Measurements from ENCODE around the gene ZGLP1.

ZGLP1 gene

DNA sequence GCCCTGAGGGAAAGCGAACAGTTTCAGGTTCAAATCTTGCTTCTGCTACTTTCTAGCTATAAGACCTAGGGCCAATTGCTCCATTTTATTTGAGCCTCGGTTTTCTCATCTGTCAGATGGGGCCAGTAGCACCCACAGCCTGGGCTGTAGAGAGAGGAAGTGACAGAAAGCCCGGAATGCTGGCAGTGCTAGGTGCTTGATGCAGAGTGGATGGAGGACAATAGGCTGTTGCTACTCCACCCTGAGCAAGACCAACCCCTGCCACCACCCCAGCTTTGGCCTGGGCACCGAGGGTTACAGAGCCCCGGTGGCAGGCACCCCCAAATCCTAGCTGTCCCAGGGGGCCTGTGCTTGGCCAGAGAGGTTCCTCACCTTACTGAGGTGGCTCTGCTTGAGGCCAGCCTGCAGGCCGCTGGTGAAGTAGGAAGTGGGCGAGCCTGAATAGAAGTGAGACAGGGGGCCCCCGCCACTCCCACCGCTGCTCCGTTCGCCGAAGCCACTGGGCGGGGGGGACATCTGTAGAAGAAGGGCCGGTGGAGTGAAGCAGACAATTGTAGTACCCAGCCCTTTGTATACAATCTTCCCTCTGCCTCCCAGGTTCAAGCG is 8.3 kb upstream of the ZGLP1 start:
- Mint-ChIP-seq H3K36me3 (no peaks in the 10 kb centered on the region), H3K4me3 (no peak overlapping the region), H3K9me3 (ENCODE audit: low read depth) (no peaks in the 10 kb centered on the region), H3K27ac (no peak overlapping the region), H3K27me3 (no peaks in the 10 kb centered on the region), H3K4me1 (ENCODE audit: low read depth) (peaks cover 14% of the 10 kb centered on the region)

- H3K4me1 Mint-ChIP-seq (ENCODE audit: low read depth) = peaks cover 14% of the 10 kb centered on the region
- H3K4me3 Mint-ChIP-seq = no peak overlapping the region
- H3K9me3 Mint-ChIP-seq (ENCODE audit: low read depth) = no peaks in the 10 kb centered on the region
- H3K27ac Mint-ChIP-seq = no peak overlapping the region
- no peaks in the 10 kb centered on the region for H3K36me3 Mint-ChIP-seq
- no peaks in the 10 kb centered on the region for H3K27me3 Mint-ChIP-seq
These were observed 7.6 kb upstream of the ZGLP1 start for GRCh38 chr19:10317045-10317856.

- peak overlapping the region; percentile 55 for H3K27ac Mint-ChIP-seq
- H3K4me3 Mint-ChIP-seq = peak overlapping the region; percentile 97
- no peaks in the 10 kb centered on the region for H3K9me3 Mint-ChIP-seq (ENCODE audit: low read depth)
- peaks cover 14% of the 10 kb centered on the region for H3K4me1 Mint-ChIP-seq (ENCODE audit: low read depth)
- H3K27me3 Mint-ChIP-seq = no peaks in the 10 kb centered on the region
- H3K36me3 Mint-ChIP-seq = no peaks in the 10 kb centered on the region
These were observed 6.8 kb upstream of the ZGLP1 start for GRCh38 chr19:10316229-10317044.

DNA sequence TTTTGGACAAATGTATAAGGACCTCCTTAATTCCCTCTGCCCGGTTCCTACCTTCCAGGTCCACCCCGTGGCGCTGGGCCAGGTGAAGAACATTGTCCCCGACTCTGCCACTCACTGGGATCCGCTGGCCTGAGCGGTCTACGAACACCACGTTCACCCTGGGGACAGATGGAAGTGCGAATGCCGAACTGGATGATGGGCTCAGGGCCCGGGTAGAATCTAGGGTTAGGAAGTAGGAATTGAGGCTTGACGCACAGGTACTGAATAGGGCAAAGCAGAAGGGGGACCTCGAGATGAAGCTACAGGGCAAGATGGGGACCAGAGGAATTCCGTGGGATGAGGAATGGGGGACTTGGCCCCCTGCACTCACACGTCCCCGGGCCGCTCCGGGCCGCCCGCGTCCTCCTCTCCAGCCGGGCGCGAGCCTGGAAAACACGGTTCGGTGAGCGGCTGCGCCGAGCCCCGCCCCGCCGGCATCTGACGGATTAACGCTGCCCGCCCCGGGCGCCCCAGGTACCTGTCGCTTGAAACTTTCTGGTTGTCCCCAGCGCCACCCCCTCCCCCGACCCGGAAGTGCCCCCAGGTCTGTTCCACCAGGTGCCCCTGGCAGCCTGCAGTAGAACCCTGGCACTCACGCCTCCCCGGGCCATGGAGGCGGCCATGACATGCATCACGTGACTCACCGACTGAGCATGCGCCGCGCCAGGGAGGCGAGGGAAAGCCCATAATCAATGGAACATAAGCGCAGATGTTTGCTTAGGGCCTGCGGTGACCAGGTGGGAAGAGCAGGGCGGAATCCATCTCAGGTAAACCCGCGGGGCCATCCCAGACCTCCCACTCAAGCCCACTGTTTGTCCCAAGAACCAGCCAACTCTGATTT is 6.0 kb upstream of the ZGLP1 start, which contains the start of gene FDX2:
Gene FDX2, minus strand, starts transcription at position 681 of the 880 bp plus-strand sequence. Its CDS starts 19 bp downstream, at position 662.
- Mint-ChIP-seq H3K27ac (peak within 1 kb of the TSS; percentile 86), H3K4me3 (peak within 1 kb of the TSS; percentile 97), H3K4me1 (ENCODE audit: low read depth) (peaks cover 14% of the 10 kb centered on the region), H3K27me3 (no peaks in the 10 kb centered on the region), H3K9me3 (ENCODE audit: low read depth) (no peaks in the 10 kb centered on the region), H3K36me3 (no peaks in the 10 kb centered on the region)

- Mint-ChIP-seq H3K4me1 (ENCODE audit: low read depth) (peaks cover 4% of the 10 kb centered on the region), H3K4me3 (no peak overlapping the region), H3K27me3 (no peaks in the 10 kb centered on the region), H3K9me3 (ENCODE audit: low read depth) (no peaks in the 10 kb centered on the region), H3K36me3 (no peaks in the 10 kb centered on the region), H3K27ac (no peak overlapping the region)
These were observed 3.3 kb downstream of the ZGLP1 start for GRCh38 chr19:10306327-10306726.

DNA sequence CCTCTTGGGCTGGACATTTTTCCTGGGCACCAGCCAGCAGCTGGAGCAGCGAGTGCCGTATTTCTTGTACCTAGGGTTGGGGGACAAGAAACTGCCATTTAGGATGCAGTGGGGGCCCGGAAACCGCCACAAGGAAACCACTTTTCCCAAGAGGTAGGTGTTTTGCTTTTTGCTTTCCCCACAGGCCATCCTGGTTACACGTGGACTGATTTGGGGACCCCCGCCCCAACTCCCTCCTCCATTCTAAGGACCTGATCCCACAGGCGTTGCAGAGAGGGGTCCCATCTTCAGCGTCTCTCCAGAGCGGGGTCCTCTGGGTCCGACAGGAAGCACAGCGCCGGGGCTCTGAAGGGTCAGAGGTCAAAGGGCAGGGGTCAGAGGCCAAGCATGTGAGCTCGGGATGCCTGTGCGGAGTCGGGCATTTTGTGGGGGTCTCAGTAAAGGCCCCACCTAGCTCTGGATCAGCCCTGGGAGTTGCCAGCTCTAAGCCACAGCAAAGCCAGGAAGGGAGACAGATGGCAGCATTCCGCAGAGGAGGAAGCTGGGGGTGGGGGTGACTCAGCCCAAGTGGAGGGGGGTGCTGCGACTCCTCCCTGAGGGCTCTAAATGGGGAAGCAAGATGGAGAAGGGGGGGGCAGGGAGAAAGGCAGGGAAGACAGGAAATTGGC is 4.3 kb downstream of the ZGLP1 start:
- H3K27me3 Mint-ChIP-seq = no peaks in the 10 kb centered on the region
- H3K4me3 Mint-ChIP-seq = no peak overlapping the region
- H3K27ac Mint-ChIP-seq = no peak overlapping the region
- no peaks in the 10 kb centered on the region for H3K36me3 Mint-ChIP-seq
- H3K4me1 Mint-ChIP-seq (ENCODE audit: low read depth) = peaks cover 4% of the 10 kb centered on the region
- no peaks in the 10 kb centered on the region for H3K9me3 Mint-ChIP-seq (ENCODE audit: low read depth)

- Mint-ChIP-seq H3K4me1 (ENCODE audit: low read depth) (peaks cover 10% of the 10 kb centered on the region), H3K27ac (no peak overlapping the region), H3K4me3 (no peak overlapping the region), H3K9me3 (ENCODE audit: low read depth) (no peaks in the 10 kb centered on the region), H3K36me3 (no peaks in the 10 kb centered on the region), H3K27me3 (peaks cover 5% of the 10 kb centered on the region)
These were observed 9.8 kb downstream of the ZGLP1 start for GRCh38 chr19:10299545-10300458.

- Mint-ChIP-seq H3K27ac (no peak overlapping the region), H3K4me1 (ENCODE audit: low read depth) (peaks cover 30% of the 10 kb centered on the region), H3K27me3 (peaks cover 10% of the 10 kb centered on the region)
These were observed 13.6 kb downstream of the ZGLP1 start for GRCh38 chr19:10295847-10296591.

GRCh38 chr19:10295305-10295846 is 14.2 kb downstream of the ZGLP1 start:
- Mint-ChIP-seq H3K4me1 (ENCODE audit: low read depth) (peaks cover 34% of the 10 kb centered on the region), H3K4me3 (peak overlapping the region; percentile 81), H3K27me3 (peaks cover 11% of the 10 kb centered on the region), H3K36me3 (no peaks in the 10 kb centered on the region), H3K9me3 (ENCODE audit: low read depth) (no peaks in the 10 kb centered on the region), H3K27ac (no peak overlapping the region)

More at GRCh38 chr19:10295847-10296591, 13.6 kb downstream of the ZGLP1 start:
- Mint-ChIP-seq H3K36me3 (no peaks in the 10 kb centered on the region), H3K4me3 (peak overlapping the region; percentile 81), H3K9me3 (ENCODE audit: low read depth) (no peaks in the 10 kb centered on the region)

DNA sequence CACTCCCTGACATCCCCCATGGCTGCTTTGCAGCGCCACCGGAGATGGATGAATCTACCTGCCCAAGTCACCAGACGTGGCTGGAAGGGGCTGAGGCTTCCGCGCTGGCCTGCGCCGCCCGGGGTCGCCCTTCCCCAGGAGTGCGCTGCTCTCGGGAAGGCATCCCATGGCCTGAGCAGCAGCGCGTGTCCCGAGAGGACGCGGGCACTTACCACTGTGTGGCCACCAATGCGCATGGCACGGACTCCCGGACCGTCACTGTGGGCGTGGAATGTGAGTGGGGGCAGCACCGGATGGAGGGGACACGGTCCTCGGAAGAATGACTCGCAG is 15.3 kb downstream of the ZGLP1 start:
- no peaks in the 10 kb centered on the region for H3K36me3 Mint-ChIP-seq
- H3K27me3 Mint-ChIP-seq = peaks cover 11% of the 10 kb centered on the region
- peaks cover 39% of the 10 kb centered on the region for H3K4me1 Mint-ChIP-seq (ENCODE audit: low read depth)
- H3K4me3 Mint-ChIP-seq = no peak overlapping the region
- H3K9me3 Mint-ChIP-seq (ENCODE audit: low read depth) = no peaks in the 10 kb centered on the region
- H3K27ac Mint-ChIP-seq = no peak overlapping the region

GRCh38 chr19:10293637-10294367 is 15.8 kb downstream of the ZGLP1 start:
- H3K27ac Mint-ChIP-seq = no peak overlapping the region
- H3K9me3 Mint-ChIP-seq (ENCODE audit: low read depth) = no peaks in the 10 kb centered on the region
- peaks cover 11% of the 10 kb centered on the region for H3K27me3 Mint-ChIP-seq
- H3K36me3 Mint-ChIP-seq = no peaks in the 10 kb centered on the region
- peaks cover 44% of the 10 kb centered on the region for H3K4me1 Mint-ChIP-seq (ENCODE audit: low read depth)
- H3K4me3 Mint-ChIP-seq = no peak overlapping the region
